Glutamatergic neuron (in vitro differentiated cells): Measurements from ENCODE around the gene HOXB2. TPM values are rescaled to one million over a fixed set of nuclear protein-coding genes. Genes with fewer than 3 reads are reported as not detected.

Experiments
- DNase-seq: peaks from one replicate; pipeline ENCODE4 v3.0.0; 2022
- H3K27ac Mint-ChIP-seq: one replicate; pipeline ENCODE4 v1.8.0; 2020; ENCODE audit warnings: mild to moderate bottlenecking, mixed read lengths, inconsistent platforms; ENCODE audit not compliant: unreplicated experiment
- H3K27me3 Mint-ChIP-seq: one replicate; pipeline ENCODE4 v1.8.0; 2020; ENCODE audit warnings: mild to moderate bottlenecking, moderate library complexity, mixed read lengths, inconsistent platforms; ENCODE audit not compliant: unreplicated experiment
- H3K36me3 Mint-ChIP-seq: one replicate; pipeline ENCODE4 v1.8.0; 2020; ENCODE audit warnings: mild to moderate bottlenecking, mixed read lengths, inconsistent platforms; ENCODE audit not compliant: unreplicated experiment
- H3K4me1 Mint-ChIP-seq: one replicate; pipeline ENCODE4 v1.8.0; 2020; ENCODE audit warnings: mild to moderate bottlenecking, low read depth, mixed read lengths, inconsistent platforms; ENCODE audit not compliant: unreplicated experiment
- H3K4me3 Mint-ChIP-seq: one replicate; pipeline ENCODE4 v1.8.0; 2020; ENCODE audit warnings: mild to moderate bottlenecking, mixed read lengths, inconsistent platforms; ENCODE audit not compliant: unreplicated experiment
- H3K9me3 Mint-ChIP-seq: one replicate; pipeline ENCODE4 v1.8.0; 2020; ENCODE audit warnings: mild to moderate bottlenecking, moderate library complexity, mixed read lengths, inconsistent platforms; ENCODE audit not compliant: unreplicated experiment
- CTCF ChIP-seq: fragments of 200-600 bp; sonication (generic); IDR thresholded peaks from one replicate; pipeline ENCODE4 v1.5.0; 2021; ENCODE audit not compliant: partially characterized antibody, unreplicated experiment
- total RNA-seq: library from RNA; stranded (reverse); fragmentation: NEBNext Ultra II Directional; extraction: Animal tissue kit (Norgen Biotek cat#: 25700); gene quantifications from one replicate; pipeline ENCODE4 v1.2.1, GENCODE V29; 2021; ENCODE audit not compliant: unreplicated experiment

HOXB2 gene
- total RNA-seq, 1 donor from 2014 or later: 12.7 TPM

DNA sequence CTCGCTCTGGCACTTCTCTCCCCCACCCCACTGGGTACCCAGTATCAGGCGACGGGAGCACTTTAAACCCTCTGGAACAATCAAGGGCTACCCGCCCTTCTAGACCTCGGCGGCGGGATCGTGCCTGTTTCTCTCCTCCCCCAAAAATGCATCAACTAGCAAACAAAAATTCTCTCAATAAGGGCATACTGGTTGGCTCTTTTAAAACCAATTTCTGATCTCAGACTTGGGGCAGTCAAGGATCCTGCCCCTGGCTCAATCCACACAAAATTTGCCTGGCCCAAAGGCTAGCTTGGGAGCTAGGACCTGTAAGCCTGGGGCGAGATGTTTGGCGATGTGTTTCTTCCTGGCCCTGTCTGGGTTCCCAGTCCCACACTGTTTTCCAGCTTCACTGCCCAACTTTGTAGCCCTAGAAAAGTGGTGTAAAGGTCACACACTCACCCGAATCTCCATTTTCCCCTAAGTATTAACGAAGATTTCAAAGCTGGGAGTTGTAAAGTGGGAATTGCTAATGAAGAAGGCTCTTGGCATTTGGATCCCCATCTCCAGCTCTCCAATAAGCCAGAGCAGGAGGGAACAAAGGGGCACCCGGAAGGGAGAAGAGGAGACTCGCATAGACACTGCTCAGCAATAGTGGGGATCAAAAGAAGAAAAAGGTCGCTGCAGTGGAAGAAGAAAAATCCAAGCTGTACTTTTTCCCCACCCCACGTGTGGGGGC is 14.4 kb upstream of the HOXB2 start:
- Mint-ChIP-seq H3K27me3 (peaks cover 56% of the 10 kb centered on the region), H3K9me3 (peaks cover 11% of the 10 kb centered on the region), H3K4me1 (peaks cover 5% of the 10 kb centered on the region), H3K36me3 (no peaks in the 10 kb centered on the region), H3K27ac (no peak overlapping the region), H3K4me3 (no peak overlapping the region)
- DNase-seq: no peak
- no peak for TF ChIP-seq CTCF

DNA sequence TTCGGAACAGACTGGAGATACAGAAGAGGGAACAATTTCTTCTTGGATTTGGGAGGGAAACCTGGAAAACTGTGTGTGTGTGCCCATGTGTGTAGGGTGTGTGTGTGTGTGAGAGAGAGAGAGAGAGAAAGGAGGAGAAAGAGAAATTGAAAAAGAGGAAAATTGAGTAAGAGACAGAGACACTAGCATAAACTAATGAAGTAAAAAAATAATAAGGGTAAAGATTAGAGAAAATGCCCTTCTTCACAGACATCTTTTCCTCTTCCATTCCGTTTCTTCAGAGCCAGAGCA is 13.9 kb upstream of the HOXB2 start:
- no peak overlapping the region for H3K27ac Mint-ChIP-seq
- peaks cover 11% of the 10 kb centered on the region for H3K9me3 Mint-ChIP-seq
- H3K27me3 Mint-ChIP-seq: peaks cover 58% of the 10 kb centered on the region
- peaks cover 5% of the 10 kb centered on the region for H3K4me1 Mint-ChIP-seq
- no peak for TF ChIP-seq CTCF
- no peak overlapping the region for H3K4me3 Mint-ChIP-seq
- no peaks in the 10 kb centered on the region for H3K36me3 Mint-ChIP-seq
- DNase-seq: no peak

GRCh38 chr17:48558057-48558830 is 13.3 kb upstream of the HOXB2 start:
- H3K36me3 Mint-ChIP-seq: no peaks in the 10 kb centered on the region
- peaks cover 61% of the 10 kb centered on the region for H3K27me3 Mint-ChIP-seq
- H3K9me3 Mint-ChIP-seq: peaks cover 9% of the 10 kb centered on the region
- no peak overlapping the region for H3K4me3 Mint-ChIP-seq
- no peak overlapping the region for H3K27ac Mint-ChIP-seq
- DNase-seq: no peak
- no peak for TF ChIP-seq CTCF
- peaks cover 4% of the 10 kb centered on the region for H3K4me1 Mint-ChIP-seq

GRCh38 chr17:48556576-48557401 is 11.9 kb upstream of the HOXB2 start:
- no peaks in the 10 kb centered on the region for H3K36me3 Mint-ChIP-seq
- H3K4me3 Mint-ChIP-seq: peak overlapping the region; percentile 8
- H3K27me3 Mint-ChIP-seq: peaks cover 57% of the 10 kb centered on the region
- TF ChIP-seq CTCF: no peak
- H3K4me1 Mint-ChIP-seq: peaks cover 4% of the 10 kb centered on the region
- no peak for DNase-seq
- peaks cover 11% of the 10 kb centered on the region for H3K9me3 Mint-ChIP-seq
- no peak overlapping the region for H3K27ac Mint-ChIP-seq
